Fibroblast of gingiva (primary cell): ENCODE measurements around the gene PLSCR3.

Source experiments
- DNase-seq: peaks from one replicate; pipeline ENCODE4 v3.0.0-alpha.2; 2011; ENCODE audit warnings: low read depth

The PLSCR3 gene

GRCh38 chr17:7394452-7395191 lies at the start of gene PLSCR3:
Gene PLSCR3, minus strand, starts transcription at chr17:7394525. Its CDS starts 415 bp downstream, at chr17:7394110.
- peak; percentile 83 for DNase-seq

- no peak for DNase-seq
Observed at GRCh38 chr17:7443499-7444485, 49.5 kb upstream of the PLSCR3 start.

- no peak for DNase-seq
Observed at GRCh38 chr17:7442142-7442541, 47.8 kb upstream of the PLSCR3 start.

- DNase-seq: no peak
Observed at GRCh38 chr17:7441266-7441665, 46.9 kb upstream of the PLSCR3 start.

GRCh38 chr17:7440834-7441195 lies 46.5 kb upstream of the PLSCR3 start:
- DNase-seq: no peak

GRCh38 chr17:7440113-7440833 lies 45.9 kb upstream of the PLSCR3 start:
- DNase-seq: no peak

GRCh38 chr17:7439462-7440112 lies 45.3 kb upstream of the PLSCR3 start, which contains the start of gene FGF11:
Gene FGF11, plus strand, starts transcription at chr17:7439512. Its CDS starts 109 bp downstream, at chr17:7439621.
- no peak for DNase-seq

- no peak for DNase-seq
Observed at GRCh38 chr17:7438656-7439460, 44.5 kb upstream of the PLSCR3 start.

GRCh38 chr17:7437950-7438614 lies 43.8 kb upstream of the PLSCR3 start:
- no peak for DNase-seq

- DNase-seq: no peak
Observed at GRCh38 chr17:7437369-7437863, 43.1 kb upstream of the PLSCR3 start.

GRCh38 chr17:7436556-7437368 lies 42.4 kb upstream of the PLSCR3 start:
- DNase-seq: peak; percentile 72

- no peak for DNase-seq
Observed at GRCh38 chr17:7435676-7436555, 41.6 kb upstream of the PLSCR3 start.

GRCh38 chr17:7432296-7432695 lies 38.0 kb upstream of the PLSCR3 start:
- DNase-seq: no peak

- no peak for DNase-seq
Observed at GRCh38 chr17:7431231-7431630, 36.9 kb upstream of the PLSCR3 start.

- no peak for DNase-seq
Observed at GRCh38 chr17:7429722-7430121, 35.4 kb upstream of the PLSCR3 start.

GRCh38 chr17:7428557-7428956 lies 34.2 kb upstream of the PLSCR3 start, which contains the start of gene SPEM3:
Gene SPEM3, plus strand, starts transcription at chr17:7428857. Its CDS starts 46 bp downstream, at chr17:7428903.
- no peak for DNase-seq

- no peak for DNase-seq
Observed at GRCh38 chr17:7427549-7427948, 33.2 kb upstream of the PLSCR3 start.

GRCh38 chr17:7426896-7427489 lies 32.7 kb upstream of the PLSCR3 start:
- no peak for DNase-seq
